SK-N-SH treated with all-trans-retinoic acid at 6 μM for 48 hours (cell line): ENCODE measurements around the gene SLC6A20.

Experiments
- ATAC-seq: fragments of 200-7000 bp; cut with Tn5 transposase; 3 replicates; pipeline ENCODE4 v1.9.1; 2020; ENCODE audit warnings: mild to moderate bottlenecking, moderate library complexity
- ARNTL ChIP-seq: fragments of 450-650 bp; formaldehyde crosslinking; IDR thresholded peaks from 2 replicates; pipeline ENCODE4 v1.5.0; 2020; ENCODE audit warnings: low read depth, mild to moderate bottlenecking, moderate library complexity, borderline replicate concordance
- CSDC2 ChIP-seq: fragments of 250-450 bp; sonication (Bioruptor Pico); IDR thresholded peaks from 2 replicates; pipeline ENCODE4 v1.5.0; 2020; ENCODE audit warnings: mild to moderate bottlenecking, moderate library complexity
- CSRNP3 ChIP-seq: fragments of 250-450 bp; sonication (Bioruptor Pico); IDR thresholded peaks from 2 replicates; pipeline ENCODE4 v1.5.1; 2021; ENCODE audit warnings: mild to moderate bottlenecking, moderate library complexity
- POU6F1 ChIP-seq: fragments of 250-450 bp; sonication (Bioruptor Pico); IDR thresholded peaks from 2 replicates; pipeline ENCODE4 v1.8.0; 2021; ENCODE audit warnings: low read depth, mild to moderate bottlenecking, moderate library complexity, borderline replicate concordance
- TCF4 ChIP-seq: fragments of 250-450 bp; sonication (Bioruptor Pico); IDR thresholded peaks from 2 replicates; pipeline ENCODE4 v1.8.0; 2021; ENCODE audit warnings: mild to moderate bottlenecking, moderate library complexity, borderline replicate concordance
- ZNF565 ChIP-seq: fragments of 450-650 bp; formaldehyde crosslinking; conservative IDR thresholded peaks from 2 replicates; pipeline ENCODE4 v1.5.0; 2020; ENCODE audit warnings: low read depth, mild to moderate bottlenecking, moderate library complexity

The SLC6A20 gene

GRCh38 chr3:45705839-45706808 is 90.2 kb downstream of the SLC6A20 start:
- ATAC-seq: no peak
- no peak for TF ChIP-seq CSDC2 (CRISPR knock-in tag)
- TF ChIP-seq TCF4 (CRISPR knock-in tag): no peak
- TF ChIP-seq ZNF565 (CRISPR knock-in tag): no peak
- no peak for TF ChIP-seq POU6F1 (CRISPR knock-in tag)
- TF ChIP-seq CSRNP3: no peak
- TF ChIP-seq ARNTL: no peak
